Astrocyte (in vitro differentiated cells and primary cell): ENCODE results near the gene B4GALT5.

Experiments used
- EZH2 ChIP-seq: IDR thresholded peaks from 2 replicates; pipeline ENCODE4 v1.6.1; 2012; ENCODE audit warnings: mild to moderate bottlenecking, low read length, inconsistent platforms; ENCODE audit not compliant: insufficient read depth
- TF ChIP-seq, protein P1 (sequence below): IDR thresholded peaks from 2 replicates; pipeline ENCODE4 v1.5.1; 2011; ENCODE audit warnings: low read depth, mild to moderate bottlenecking, inconsistent platforms, low read length, moderate library complexity; ENCODE audit not compliant: insufficient read depth

DNA sequence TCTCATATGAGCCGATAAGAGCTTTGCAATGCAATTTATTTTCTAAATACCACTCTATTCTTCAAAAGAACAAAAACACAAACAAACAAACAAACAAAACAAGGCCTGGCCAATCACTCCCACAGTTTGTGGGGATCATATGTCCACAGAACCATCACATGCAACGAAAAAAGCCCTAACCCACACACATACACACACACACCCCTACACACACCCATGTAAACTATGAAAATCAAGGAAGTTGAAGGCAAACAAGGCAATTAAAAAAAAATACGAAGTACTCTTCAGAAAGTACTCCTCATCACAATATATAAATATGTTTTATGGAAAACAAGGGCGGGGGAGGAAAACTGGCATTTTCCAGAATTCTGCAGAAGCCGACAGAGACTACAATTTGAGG is 79.6 kb downstream of the B4GALT5 start:
- TF ChIP-seq, protein P1, sequence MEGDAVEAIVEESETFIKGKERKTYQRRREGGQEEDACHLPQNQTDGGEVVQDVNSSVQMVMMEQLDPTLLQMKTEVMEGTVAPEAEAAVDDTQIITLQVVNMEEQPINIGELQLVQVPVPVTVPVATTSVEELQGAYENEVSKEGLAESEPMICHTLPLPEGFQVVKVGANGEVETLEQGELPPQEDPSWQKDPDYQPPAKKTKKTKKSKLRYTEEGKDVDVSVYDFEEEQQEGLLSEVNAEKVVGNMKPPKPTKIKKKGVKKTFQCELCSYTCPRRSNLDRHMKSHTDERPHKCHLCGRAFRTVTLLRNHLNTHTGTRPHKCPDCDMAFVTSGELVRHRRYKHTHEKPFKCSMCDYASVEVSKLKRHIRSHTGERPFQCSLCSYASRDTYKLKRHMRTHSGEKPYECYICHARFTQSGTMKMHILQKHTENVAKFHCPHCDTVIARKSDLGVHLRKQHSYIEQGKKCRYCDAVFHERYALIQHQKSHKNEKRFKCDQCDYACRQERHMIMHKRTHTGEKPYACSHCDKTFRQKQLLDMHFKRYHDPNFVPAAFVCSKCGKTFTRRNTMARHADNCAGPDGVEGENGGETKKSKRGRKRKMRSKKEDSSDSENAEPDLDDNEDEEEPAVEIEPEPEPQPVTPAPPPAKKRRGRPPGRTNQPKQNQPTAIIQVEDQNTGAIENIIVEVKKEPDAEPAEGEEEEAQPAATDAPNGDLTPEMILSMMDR: no peak
- no peak for TF ChIP-seq EZH2
